ENCODE data around the gene MKI67. TPM values are rescaled to one million over a fixed set of nuclear protein-coding genes. Genes with fewer than 3 reads are reported as not detected.

Gene MKI67
- total and polyA plus RNA-seq, 9 of the 15 experiments (the other 6 are each of a cell fraction or from before 2014, with no cell fraction given) = 11.8 to 86.5 (median 36.0) TPM

GRCh38 chr10:128173386-128173785, 47.2 kb upstream of the MKI67 start:
- H3K4me2 ChIP-seq (ENCODE audit: insufficient read depth, low read length) = no peak overlapping the region
- no peaks in the 10 kb centered on the region for H3K9me3 ChIP-seq (replicated peaks; ENCODE audit: control insufficient read depth, insufficient read depth, low read depth, low read length)
- DNase-seq (ENCODE audit: extremely low read depth in 1 of 4, low spot score in 3 of 4) (no peak), ATAC-seq (no peak), FAIRE-seq (no peak)
- no peaks in the 10 kb centered on the region for H3K4me1 ChIP-seq (replicated peaks in 1 of 2; ENCODE audit: control insufficient read depth in 2 of 2, insufficient read depth in 2 of 2, low read length in 2 of 2)
- H3K27ac ChIP-seq (ENCODE audit: extremely low read depth, low read depth, low read length) = no peak overlapping the region
- no peak overlapping the region for H3K4me3 ChIP-seq
- no peaks in the 10 kb centered on the region for H3K27me3 ChIP-seq (ENCODE audit: control insufficient read depth in 2 of 2, insufficient read depth in 2 of 2, low read length in 2 of 2)
- no peak overlapping the region for H3K9ac ChIP-seq (ENCODE audit: insufficient read depth in 1 of 2, low read depth in 2 of 2, low read length in 2 of 2)
- POLR2A ChIA-PET = no interaction called here
- H4K20me1 ChIP-seq (replicated peaks; ENCODE audit: control insufficient read depth, insufficient read depth, low read length) = no peaks in the 10 kb centered on the region
- BruUV-seq (replicated peaks) = no TSS peak
- in situ Hi-C loops (cut with MboI) = no loop called here
- no peaks in the 10 kb centered on the region for H3K36me3 ChIP-seq (ENCODE audit: control insufficient read depth, insufficient read depth, low read length)
- WGBS (ENCODE audit: insufficient coverage, low coverage, missing lambda C conversion rate) = 0% methylated on average over 1 of the region's 1 CpG
- intact Hi-C loops (cut with micrococcal nuclease) = no loop called here
- no peaks in the 10 kb centered on the region for H3K79me2 ChIP-seq (ENCODE audit: control insufficient read depth, insufficient read depth, low read length)
- CTCF ChIA-PET (ENCODE audit: low intra/inter-chr PET ratio) = no interaction called here
- no peaks in the 10 kb centered on the region for H3K9me1 ChIP-seq (ENCODE audit: control insufficient read depth, insufficient read depth, low read length)
- H2AFZ ChIP-seq (ENCODE audit: low read depth, low read length) = no peak overlapping the region
- no peak for TF ChIP-seq PHF21A (IDR thresholded peaks at IDR 0.05; ENCODE audit: borderline replicate concordance, low read depth)
- no peak for TF ChIP-seq MAX (CRISPR knock-in tag; IDR thresholded peaks at IDR 0.05)
- TF ChIP-seq ZC3H8 (IDR thresholded peaks at IDR 0.05) = no peak
- no peak for TF ChIP-seq TFAM (CRISPR knock-in tag; conservative IDR thresholded peaks at IDR 0.05)
- TF ChIP-seq ZNF280A (IDR thresholded peaks at IDR 0.05; ENCODE audit: low read depth, partially characterized antibody) = no peak
- TF ChIP-seq ZNF217 (CRISPR knock-in tag; IDR thresholded peaks at IDR 0.05) = no peak
- TF ChIP-seq ZNF407 (IDR thresholded peaks at IDR 0.05; ENCODE audit: low read depth) = no peak

Data from K562 (cell line).